ENCODE data around the gene FES.
"Not testable (repeated sequence)": the region's sequence is repeated elsewhere in the genome, so short reads cannot be mapped to it uniquely, and the experiment has no call there.

FES gene

GRCh38 chr15:90909976-90910375 lies 25.7 kb downstream of the FES start:
- no peak for DNase-seq (ENCODE audit: low read depth in 2 of 2)

- DNase-seq (ENCODE audit: low read depth in 2 of 2): no peak
These were observed 26.4 kb downstream of the FES start for GRCh38 chr15:90910441-90911301.

- DNase-seq (ENCODE audit: low read depth in 2 of 2): no peak
These were observed 27.0 kb downstream of the FES start for GRCh38 chr15:90911302-90911623.

GRCh38 chr15:90911906-90912769 lies 27.8 kb downstream of the FES start:
- DNase-seq (ENCODE audit: low read depth in 2 of 2): no peak

- DNase-seq (ENCODE audit: low read depth in 2 of 2): no peak
These were observed 28.4 kb downstream of the FES start for GRCh38 chr15:90912770-90913075.

- DNase-seq (ENCODE audit: low read depth in 2 of 2): no peak
These were observed 29.2 kb downstream of the FES start for GRCh38 chr15:90913398-90913944.

- DNase-seq (ENCODE audit: low read depth in 2 of 2): no peak
These were observed 30.2 kb downstream of the FES start for GRCh38 chr15:90914305-90915080.

GRCh38 chr15:90915216-90915807 lies 31.0 kb downstream of the FES start:
- no peak for DNase-seq (ENCODE audit: low read depth in 2 of 2)

GRCh38 chr15:90915808-90916440 lies 31.6 kb downstream of the FES start:
- DNase-seq (ENCODE audit: low read depth in 2 of 2): no peak

- no peak for DNase-seq (ENCODE audit: low read depth in 2 of 2)
These were observed 32.2 kb downstream of the FES start for GRCh38 chr15:90916461-90916860.

- no peak for DNase-seq (ENCODE audit: low read depth in 2 of 2)
These were observed 33.3 kb downstream of the FES start for GRCh38 chr15:90917569-90917968.

- DNase-seq (ENCODE audit: low read depth in 2 of 2): no peak
These were observed 33.9 kb downstream of the FES start for GRCh38 chr15:90918034-90918788.

- no peak for DNase-seq (ENCODE audit: low read depth in 2 of 2)
These were observed 34.5 kb downstream of the FES start for GRCh38 chr15:90918835-90919234.

GRCh38 chr15:90921887-90922286 lies 37.6 kb downstream of the FES start:
- no peak for DNase-seq (ENCODE audit: low read depth in 2 of 2)

GRCh38 chr15:90922712-90923322 lies 38.5 kb downstream of the FES start:
- DNase-seq (ENCODE audit: low read depth in 2 of 2): not testable (repeated sequence)

GRCh38 chr15:90924375-90924774 lies 40.1 kb downstream of the FES start:
- no peak for DNase-seq (ENCODE audit: low read depth in 2 of 2)

- DNase-seq (ENCODE audit: low read depth in 2 of 2): not testable (repeated sequence)
These were observed 42.5 kb downstream of the FES start for GRCh38 chr15:90926766-90927165.

GRCh38 chr15:90928106-90928505 lies 43.8 kb downstream of the FES start:
- DNase-seq (ENCODE audit: low read depth in 2 of 2): not testable (repeated sequence)

GRCh38 chr15:90929246-90930019 lies 45.1 kb downstream of the FES start:
- no peak for DNase-seq (ENCODE audit: low read depth in 2 of 2)
